Suppressor macrophage (primary cell): ENCODE measurements around the gene RAB11FIP2.

Source experiments
- DNase-seq, 4 experiments: peaks; one replicate each; pipeline ENCODE4 v3.0.0-alpha.2; 2020 to 2022

RAB11FIP2 gene

GRCh38 chr10:118034791-118035261 is 11.9 kb downstream of the RAB11FIP2 start:
- DNase-seq, result peak in 2 of 4 experiments; percentile 11

- DNase-seq, result no peak
Measured at GRCh38 chr10:118033905-118034304, 12.8 kb downstream of the RAB11FIP2 start.

GRCh38 chr10:118032564-118032963 is 14.2 kb downstream of the RAB11FIP2 start:
- DNase-seq, result no peak

GRCh38 chr10:118031351-118032075 is 15.2 kb downstream of the RAB11FIP2 start:
- no peak for DNase-seq

GRCh38 chr10:118028619-118029018 is 18.1 kb downstream of the RAB11FIP2 start:
- no peak for DNase-seq

- DNase-seq, result no peak
Measured at GRCh38 chr10:118027397-118027796, 19.3 kb downstream of the RAB11FIP2 start.

GRCh38 chr10:118026936-118027335 is 19.8 kb downstream of the RAB11FIP2 start:
- DNase-seq, result no peak

GRCh38 chr10:118020365-118020764 is 26.4 kb downstream of the RAB11FIP2 start:
- no peak for DNase-seq

GRCh38 chr10:118017850-118018249 is 28.9 kb downstream of the RAB11FIP2 start:
- DNase-seq, result peak in 1 of 4 experiments; percentile 3

- DNase-seq, result no peak
Measured at GRCh38 chr10:118017071-118017740, 29.5 kb downstream of the RAB11FIP2 start.

GRCh38 chr10:118012952-118013525 is 33.7 kb downstream of the RAB11FIP2 start:
- DNase-seq, result no peak

- no peak for DNase-seq
Measured at GRCh38 chr10:118007773-118008172, 39.0 kb downstream of the RAB11FIP2 start.

GRCh38 chr10:118003126-118003525 is 43.6 kb downstream of the RAB11FIP2 start:
- DNase-seq, result no peak

GRCh38 chr10:118002581-118002980 is 44.2 kb downstream of the RAB11FIP2 start:
- peak; percentile 8 to 46 (median 19) for DNase-seq

- no peak for DNase-seq
Measured at GRCh38 chr10:117997673-117998072, 49.1 kb downstream of the RAB11FIP2 start.

GRCh38 chr10:117996709-117997108 is 50.0 kb downstream of the RAB11FIP2 start:
- DNase-seq, result no peak

- DNase-seq, result no peak
Measured at GRCh38 chr10:117994771-117995170, 52.0 kb downstream of the RAB11FIP2 start.

GRCh38 chr10:117993166-117993565 is 53.6 kb downstream of the RAB11FIP2 start:
- no peak for DNase-seq

- DNase-seq, result no peak
Measured at GRCh38 chr10:117991701-117992100, 55.0 kb downstream of the RAB11FIP2 start.

- no peak for DNase-seq
Measured at GRCh38 chr10:117989962-117990361, 56.8 kb downstream of the RAB11FIP2 start.

GRCh38 chr10:117988814-117989213 is 57.9 kb downstream of the RAB11FIP2 start:
- no peak for DNase-seq

- no peak for DNase-seq
Measured at GRCh38 chr10:117987244-117987909, 59.4 kb downstream of the RAB11FIP2 start.

- no peak for DNase-seq
Measured at GRCh38 chr10:117983961-117984360, 62.8 kb downstream of the RAB11FIP2 start.
